A673 (cell line): ENCODE measurements around the gene DNAH9. TPM values are rescaled to one million over a fixed set of nuclear protein-coding genes. Genes with fewer than 3 reads are reported as not detected.

Experiments
- BruUV-seq: library from RNA; stranded (reverse); fragments of 400-500 nt; replicated peaks from 2 replicates; lab custom pipeline; 2021; lab: Mats Ljungman, UMichigan
- CTCF ChIA-PET: fragments of 300-600 bp; sonication (Branson Sonifier 250); formaldehyde crosslinking; loops from one replicate; lab custom pipeline; 2022; ENCODE audit warnings: antibody characterized with exemption; lab: Charles Lee
- POLR2A ChIA-PET: fragments of 300-600 bp; sonication (Branson Sonifier 250); formaldehyde crosslinking; loops from one replicate; lab custom pipeline; 2022; ENCODE audit warnings: antibody characterized with exemption; ENCODE audit not compliant: low non-redundant PET; lab: Charles Lee
- DNase-seq: peaks from one replicate; pipeline ENCODE4 v3.0.0-alpha.2; 2015; ENCODE audit warnings: low spot score
- H3K27ac ChIP-seq: fragments of 200-600 bp; sonication (generic); 2 replicates; pipeline ENCODE4 v1.5.1; 2016; ENCODE audit warnings: mixed run types, low read depth, mild to moderate bottlenecking, mixed read lengths, antibody characterized with exemption, low read length; ENCODE audit not compliant: poor library complexity, severe bottlenecking
- H3K27me3 ChIP-seq: fragments of 200-600 bp; sonication (generic); replicated peaks from 2 replicates; pipeline ENCODE4 v1.6.1; 2017; ENCODE audit warnings: mixed run types, low read depth, mild to moderate bottlenecking, mixed read lengths, antibody characterized with exemption, low read length; ENCODE audit not compliant: insufficient read depth, poor library complexity
- H3K36me3 ChIP-seq: fragments of 200-600 bp; sonication (generic); 2 replicates; pipeline ENCODE4 v1.6.1; 2016; ENCODE audit warnings: mixed run types, mild to moderate bottlenecking, mixed read lengths, antibody characterized with exemption, low read length; ENCODE audit not compliant: insufficient read depth, poor library complexity, severe bottlenecking
- H3K4me1 ChIP-seq: fragments of 200-600 bp; sonication (generic); 2 replicates; pipeline ENCODE4 v1.6.1; 2017; ENCODE audit warnings: mixed run types, mild to moderate bottlenecking, mixed read lengths, antibody characterized with exemption, low read length; ENCODE audit not compliant: insufficient read depth, poor library complexity, severe bottlenecking
- H3K4me3 ChIP-seq: fragments of 200-600 bp; sonication (generic); 2 replicates; pipeline ENCODE4 v1.5.1; 2016; ENCODE audit warnings: low read depth, mixed run types, mild to moderate bottlenecking, mixed read lengths, low read length; ENCODE audit not compliant: poor library complexity, severe bottlenecking
- H3K9me3 ChIP-seq: fragments of 200-600 bp; sonication (generic); 2 replicates; pipeline ENCODE4 v1.6.1; 2016; ENCODE audit warnings: mixed run types, low read depth, mild to moderate bottlenecking, mixed read lengths, antibody characterized with exemption, low read length; ENCODE audit not compliant: poor library complexity, severe bottlenecking
- EZH2 ChIP-seq: fragments of 200-600 bp; sonication (generic); IDR thresholded peaks from 2 replicates; pipeline ENCODE4 v1.6.1; 2017; ENCODE audit warnings: borderline replicate concordance, low read depth, mild to moderate bottlenecking, mixed read lengths, antibody characterized with exemption, low read length; ENCODE audit not compliant: poor library complexity, severe bottlenecking
- intact Hi-C: fragments of 100-400 bp; cut with micrococcal nuclease; formaldehyde crosslinking; loops from one replicate; pipeline ENCODE4 v1.10.0; 2022; ENCODE audit not compliant: unreplicated experiment
- total RNA-seq: library from RNA; stranded (reverse); gene quantifications from 2 replicates; pipeline ENCODE4 v1.2.3, GENCODE V29; 2021
- TF ChIP-seq, protein P1 (sequence below): fragments of 300-800, 200-600 bp; sonication (generic); conservative IDR thresholded peaks from 2 replicates; pipeline ENCODE4 v1.5.1; 2017; ENCODE audit warnings: low read depth, mild to moderate bottlenecking, antibody characterized with exemption, low read length, moderate library complexity, mixed read lengths

DNAH9 gene
- total RNA-seq, 1 experiment from 2014 or later, result 6.6 TPM

DNA sequence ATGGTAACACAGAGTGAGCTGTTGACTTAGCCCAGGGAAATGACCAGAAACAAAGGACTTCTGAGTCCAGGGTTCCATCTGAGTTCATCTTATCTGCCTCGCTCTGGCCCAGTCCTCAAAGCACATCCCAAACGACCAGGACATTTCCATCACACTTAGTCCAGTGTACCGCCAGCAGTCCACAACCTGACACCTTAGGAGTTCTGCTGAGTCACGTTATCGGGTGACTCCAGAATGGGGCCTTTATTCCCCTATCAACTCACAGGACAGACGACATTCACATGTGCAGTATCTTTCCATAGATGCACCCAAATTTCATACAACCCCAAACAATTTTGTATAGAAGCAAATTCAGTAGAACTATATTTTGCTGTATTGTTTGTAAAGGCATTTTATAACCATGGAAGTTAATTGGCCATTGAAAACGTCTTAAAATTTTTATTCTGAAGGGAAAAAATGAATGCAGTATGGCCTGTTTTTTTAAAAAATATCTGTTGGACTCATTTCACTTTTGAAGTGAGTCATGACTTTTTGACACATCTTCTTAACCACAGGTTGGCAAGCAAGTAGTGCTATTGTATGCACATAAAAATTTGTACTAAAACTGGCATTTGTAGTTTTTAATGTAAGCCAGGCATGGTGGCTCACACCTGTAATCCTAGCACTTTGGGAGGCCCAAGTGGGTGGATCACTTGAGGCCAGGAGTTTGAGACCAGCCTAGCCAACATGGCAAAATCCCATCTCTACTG lies 352.7 kb downstream of the DNAH9 start:
- Histone ChIP-seq H3K36me3 (no peaks in the 10 kb centered on the region), H3K9me3 (peaks cover 14% of the 10 kb centered on the region), H3K4me3 (no peak overlapping the region), H3K27ac (no peak overlapping the region), H3K4me1 (no peaks in the 10 kb centered on the region), H3K27me3 (no peaks in the 10 kb centered on the region)
- BruUV-seq, result no TSS peak
- intact Hi-C loops, result no loop called here
- POLR2A ChIA-PET, result no interaction called here
- TF ChIP-seq, protein P1, sequence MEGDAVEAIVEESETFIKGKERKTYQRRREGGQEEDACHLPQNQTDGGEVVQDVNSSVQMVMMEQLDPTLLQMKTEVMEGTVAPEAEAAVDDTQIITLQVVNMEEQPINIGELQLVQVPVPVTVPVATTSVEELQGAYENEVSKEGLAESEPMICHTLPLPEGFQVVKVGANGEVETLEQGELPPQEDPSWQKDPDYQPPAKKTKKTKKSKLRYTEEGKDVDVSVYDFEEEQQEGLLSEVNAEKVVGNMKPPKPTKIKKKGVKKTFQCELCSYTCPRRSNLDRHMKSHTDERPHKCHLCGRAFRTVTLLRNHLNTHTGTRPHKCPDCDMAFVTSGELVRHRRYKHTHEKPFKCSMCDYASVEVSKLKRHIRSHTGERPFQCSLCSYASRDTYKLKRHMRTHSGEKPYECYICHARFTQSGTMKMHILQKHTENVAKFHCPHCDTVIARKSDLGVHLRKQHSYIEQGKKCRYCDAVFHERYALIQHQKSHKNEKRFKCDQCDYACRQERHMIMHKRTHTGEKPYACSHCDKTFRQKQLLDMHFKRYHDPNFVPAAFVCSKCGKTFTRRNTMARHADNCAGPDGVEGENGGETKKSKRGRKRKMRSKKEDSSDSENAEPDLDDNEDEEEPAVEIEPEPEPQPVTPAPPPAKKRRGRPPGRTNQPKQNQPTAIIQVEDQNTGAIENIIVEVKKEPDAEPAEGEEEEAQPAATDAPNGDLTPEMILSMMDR, result no peak
- no peak for TF ChIP-seq EZH2
- CTCF ChIA-PET, result no interaction called here
- no peak for DNase-seq

DNA sequence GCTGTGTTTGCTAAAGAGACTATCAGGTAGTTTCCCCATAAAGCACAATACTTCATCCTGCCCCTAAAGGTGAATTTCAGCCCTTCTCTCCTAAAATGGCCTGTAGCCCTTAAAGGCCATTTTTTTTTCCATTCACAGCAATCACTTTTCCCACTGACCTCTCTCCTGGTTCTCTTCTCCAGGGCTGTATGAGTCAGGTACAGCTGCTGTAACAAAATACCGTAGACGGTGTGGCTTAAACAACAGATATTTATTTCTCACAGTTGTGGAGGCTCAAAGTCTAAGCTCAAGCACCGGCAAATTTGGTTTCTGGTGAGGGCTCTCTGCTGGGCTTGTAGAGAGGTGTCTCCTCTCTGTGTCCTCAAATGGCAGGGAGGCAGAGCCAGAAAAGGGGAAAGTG lies 354.3 kb downstream of the DNAH9 start:
- no peak for DNase-seq
- TF ChIP-seq, protein P1, result no peak
- TF ChIP-seq EZH2, result no peak
- CTCF ChIA-PET, result no interaction called here
- Histone ChIP-seq H3K27me3 (no peaks in the 10 kb centered on the region), H3K4me1 (no peaks in the 10 kb centered on the region), H3K36me3 (no peaks in the 10 kb centered on the region), H3K27ac (no peak overlapping the region), H3K4me3 (no peak overlapping the region), H3K9me3 (peaks cover 14% of the 10 kb centered on the region)
- no TSS peak for BruUV-seq
- POLR2A ChIA-PET, result no interaction called here
- intact Hi-C loops, result no loop called here

DNA sequence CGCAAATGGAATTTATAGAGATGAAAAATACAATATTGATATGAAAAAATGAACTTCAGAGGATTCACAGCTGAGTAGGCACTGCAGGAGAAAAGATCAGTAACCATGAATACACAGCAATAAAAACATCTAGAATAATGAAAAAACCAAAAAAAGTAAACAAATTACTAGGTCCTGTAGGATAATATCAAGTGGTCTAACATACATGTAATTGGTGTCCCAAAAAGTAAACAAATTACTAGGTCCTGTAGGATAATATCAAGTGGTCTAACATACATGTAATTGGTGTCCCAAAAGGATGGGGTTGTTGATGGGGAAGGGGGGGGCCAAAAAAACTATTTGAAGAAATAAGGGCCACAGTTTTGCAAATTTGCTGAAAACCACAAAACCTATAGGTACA lies 355.7 kb downstream of the DNAH9 start:
- no TSS peak for BruUV-seq
- H3K27ac ChIP-seq, result no peak overlapping the region
- no peak for DNase-seq
- no peaks in the 10 kb centered on the region for H3K36me3 ChIP-seq
- H3K4me1 ChIP-seq, result no peaks in the 10 kb centered on the region
- H3K4me3 ChIP-seq, result no peak overlapping the region
- TF ChIP-seq, protein P1, result no peak
- TF ChIP-seq EZH2, result no peak
- H3K27me3 ChIP-seq, result no peaks in the 10 kb centered on the region
- intact Hi-C loops, result no loop called here
- POLR2A ChIA-PET, result no interaction called here
- peaks cover 14% of the 10 kb centered on the region for H3K9me3 ChIP-seq
- CTCF ChIA-PET, result no interaction called here
